ENCODE results near the gene FNTB.

FNTB gene

GRCh38 chr14:65106316-65106715, 119.6 kb downstream of the FNTB start:
- Histone ChIP-seq H3K4me3 (replicated peaks; ENCODE audit: insufficient read depth, low read length) (no peak overlapping the region), H3K27ac (replicated peaks) (no peak overlapping the region), H3K27me3 (ENCODE audit: insufficient read depth, poor library complexity, severe bottlenecking) (no peaks in the 10 kb centered on the region)
- no peak for DNase-seq (ENCODE audit: low read depth in 1 of 2, low spot score in 1 of 2)
- TF ChIP-seq GABPA (IDR thresholded peaks at IDR 0.05; ENCODE audit: low read depth) (no peak), POLR2AphosphoS5 (IDR thresholded peaks at IDR 0.05; ENCODE audit: low read depth) (no peak), SPI1 (IDR thresholded peaks at IDR 0.05; ENCODE audit: borderline replicate concordance, low read depth) (no peak)
- TF ChIP-seq, protein P1, sequence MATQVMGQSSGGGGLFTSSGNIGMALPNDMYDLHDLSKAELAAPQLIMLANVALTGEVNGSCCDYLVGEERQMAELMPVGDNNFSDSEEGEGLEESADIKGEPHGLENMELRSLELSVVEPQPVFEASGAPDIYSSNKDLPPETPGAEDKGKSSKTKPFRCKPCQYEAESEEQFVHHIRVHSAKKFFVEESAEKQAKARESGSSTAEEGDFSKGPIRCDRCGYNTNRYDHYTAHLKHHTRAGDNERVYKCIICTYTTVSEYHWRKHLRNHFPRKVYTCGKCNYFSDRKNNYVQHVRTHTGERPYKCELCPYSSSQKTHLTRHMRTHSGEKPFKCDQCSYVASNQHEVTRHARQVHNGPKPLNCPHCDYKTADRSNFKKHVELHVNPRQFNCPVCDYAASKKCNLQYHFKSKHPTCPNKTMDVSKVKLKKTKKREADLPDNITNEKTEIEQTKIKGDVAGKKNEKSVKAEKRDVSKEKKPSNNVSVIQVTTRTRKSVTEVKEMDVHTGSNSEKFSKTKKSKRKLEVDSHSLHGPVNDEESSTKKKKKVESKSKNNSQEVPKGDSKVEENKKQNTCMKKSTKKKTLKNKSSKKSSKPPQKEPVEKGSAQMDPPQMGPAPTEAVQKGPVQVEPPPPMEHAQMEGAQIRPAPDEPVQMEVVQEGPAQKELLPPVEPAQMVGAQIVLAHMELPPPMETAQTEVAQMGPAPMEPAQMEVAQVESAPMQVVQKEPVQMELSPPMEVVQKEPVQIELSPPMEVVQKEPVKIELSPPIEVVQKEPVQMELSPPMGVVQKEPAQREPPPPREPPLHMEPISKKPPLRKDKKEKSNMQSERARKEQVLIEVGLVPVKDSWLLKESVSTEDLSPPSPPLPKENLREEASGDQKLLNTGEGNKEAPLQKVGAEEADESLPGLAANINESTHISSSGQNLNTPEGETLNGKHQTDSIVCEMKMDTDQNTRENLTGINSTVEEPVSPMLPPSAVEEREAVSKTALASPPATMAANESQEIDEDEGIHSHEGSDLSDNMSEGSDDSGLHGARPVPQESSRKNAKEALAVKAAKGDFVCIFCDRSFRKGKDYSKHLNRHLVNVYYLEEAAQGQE (IDR thresholded peaks at IDR 0.05; ENCODE audit: insufficient replicate concordance, low read depth): no peak
- TF ChIP-seq, protein P2, sequence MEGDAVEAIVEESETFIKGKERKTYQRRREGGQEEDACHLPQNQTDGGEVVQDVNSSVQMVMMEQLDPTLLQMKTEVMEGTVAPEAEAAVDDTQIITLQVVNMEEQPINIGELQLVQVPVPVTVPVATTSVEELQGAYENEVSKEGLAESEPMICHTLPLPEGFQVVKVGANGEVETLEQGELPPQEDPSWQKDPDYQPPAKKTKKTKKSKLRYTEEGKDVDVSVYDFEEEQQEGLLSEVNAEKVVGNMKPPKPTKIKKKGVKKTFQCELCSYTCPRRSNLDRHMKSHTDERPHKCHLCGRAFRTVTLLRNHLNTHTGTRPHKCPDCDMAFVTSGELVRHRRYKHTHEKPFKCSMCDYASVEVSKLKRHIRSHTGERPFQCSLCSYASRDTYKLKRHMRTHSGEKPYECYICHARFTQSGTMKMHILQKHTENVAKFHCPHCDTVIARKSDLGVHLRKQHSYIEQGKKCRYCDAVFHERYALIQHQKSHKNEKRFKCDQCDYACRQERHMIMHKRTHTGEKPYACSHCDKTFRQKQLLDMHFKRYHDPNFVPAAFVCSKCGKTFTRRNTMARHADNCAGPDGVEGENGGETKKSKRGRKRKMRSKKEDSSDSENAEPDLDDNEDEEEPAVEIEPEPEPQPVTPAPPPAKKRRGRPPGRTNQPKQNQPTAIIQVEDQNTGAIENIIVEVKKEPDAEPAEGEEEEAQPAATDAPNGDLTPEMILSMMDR (IDR thresholded peaks at IDR 0.05; ENCODE audit: insufficient read depth, low read length): no peak

DNA sequence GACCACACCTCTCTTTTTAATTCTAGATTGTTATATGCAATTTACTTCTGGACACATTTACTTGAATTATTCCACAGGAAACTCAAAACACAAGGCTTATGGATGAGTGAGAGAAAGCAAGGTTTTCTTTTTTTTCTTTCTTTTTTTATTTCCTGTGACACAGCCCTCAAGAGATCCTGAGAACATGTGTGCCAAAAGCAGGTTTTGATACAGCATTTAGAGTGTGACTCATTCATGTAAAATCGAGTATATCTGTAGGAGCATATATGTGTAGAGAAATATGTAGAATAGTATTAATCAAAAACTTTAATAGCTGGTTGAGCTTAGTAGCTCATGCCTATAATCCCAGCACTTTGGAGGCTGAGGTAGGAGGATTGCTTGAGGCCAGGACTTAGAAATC, 120.0 kb downstream of the FNTB start:
- no peak overlapping the region for H3K27ac ChIP-seq (replicated peaks)
- H3K4me3 ChIP-seq (replicated peaks; ENCODE audit: insufficient read depth, low read length): no peak overlapping the region
- no peak for DNase-seq (ENCODE audit: low read depth in 1 of 2, low spot score in 1 of 2)

GRCh38 chr14:65107200-65107599, 120.5 kb downstream of the FNTB start:
- H3K4me3 ChIP-seq (replicated peaks; ENCODE audit: insufficient read depth, low read length): no peak overlapping the region
- no peaks in the 10 kb centered on the region for H3K27me3 ChIP-seq (ENCODE audit: insufficient read depth, poor library complexity, severe bottlenecking)
- no peak for DNase-seq (ENCODE audit: low read depth in 1 of 2, low spot score in 1 of 2)
- no peak overlapping the region for H3K27ac ChIP-seq (replicated peaks)
- TF ChIP-seq POLR2AphosphoS5 (IDR thresholded peaks at IDR 0.05; ENCODE audit: low read depth): no peak
- TF ChIP-seq GABPA (IDR thresholded peaks at IDR 0.05; ENCODE audit: low read depth): no peak
- TF ChIP-seq SPI1 (IDR thresholded peaks at IDR 0.05; ENCODE audit: borderline replicate concordance, low read depth): no peak
- TF ChIP-seq, protein P1 (IDR thresholded peaks at IDR 0.05; ENCODE audit: insufficient replicate concordance, low read depth): no peak
- TF ChIP-seq, protein P2 (IDR thresholded peaks at IDR 0.05; ENCODE audit: insufficient read depth, low read length): no peak

More for the DNA sequence above, 120.0 kb downstream of the FNTB start:
- TF ChIP-seq SPI1 (IDR thresholded peaks at IDR 0.05; ENCODE audit: borderline replicate concordance, low read depth) (no peak), POLR2AphosphoS5 (IDR thresholded peaks at IDR 0.05; ENCODE audit: low read depth) (no peak), GABPA (IDR thresholded peaks at IDR 0.05; ENCODE audit: low read depth) (no peak)
- TF ChIP-seq, protein P1 (IDR thresholded peaks at IDR 0.05; ENCODE audit: insufficient replicate concordance, low read depth): no peak
- TF ChIP-seq, protein P2 (IDR thresholded peaks at IDR 0.05; ENCODE audit: insufficient read depth, low read length): no peak
- no peaks in the 10 kb centered on the region for H3K27me3 ChIP-seq (ENCODE audit: insufficient read depth, poor library complexity, severe bottlenecking)

All from HL-60 (cell line).